ENCODE results near the gene B4GALNT3. TPM values are rescaled to one million over a fixed set of nuclear protein-coding genes. Genes with fewer than 3 reads are reported as not detected.

The B4GALNT3 gene
- total RNA-seq, 1 experiment from 2014 or later: 23.3 TPM

DNA sequence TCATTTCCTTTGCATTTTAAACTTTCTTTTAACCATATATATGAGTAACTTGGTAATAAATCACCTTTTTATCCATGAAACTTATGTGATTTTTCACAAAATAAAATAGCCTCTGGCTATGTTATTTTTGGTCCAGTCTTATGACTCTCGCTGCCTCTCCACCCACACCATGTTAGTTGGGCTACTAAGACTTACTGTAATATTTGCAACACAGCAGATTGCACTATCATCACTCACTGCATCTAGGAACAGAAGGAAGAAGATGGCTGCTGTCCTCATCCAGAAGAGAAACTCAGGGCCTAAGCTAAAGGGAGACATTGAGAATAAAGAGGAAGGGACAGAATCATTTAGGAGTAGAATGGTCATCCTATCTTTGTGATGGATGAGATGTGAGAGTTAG is 12.6 kb upstream of the B4GALNT3 start:
- Histone ChIP-seq H2BK15ac (ENCODE audit: low read depth, low read length) (no peak overlapping the region), H4K91ac (ENCODE audit: insufficient read length, low read depth, low read length) (no peak overlapping the region), H3K23me2 (ENCODE audit: insufficient read length, low read depth, low read length, poor library complexity, severe bottlenecking) (no peaks in the 10 kb centered on the region), H3K4me2 (ENCODE audit: insufficient read depth, insufficient read length, low read length) (no peak overlapping the region), H2AFZ (ENCODE audit: low read length) (no peak overlapping the region), H3K4ac (ENCODE audit: low read depth, low read length) (no peak overlapping the region), H4K20me1 (ENCODE audit: control insufficient read depth, insufficient read depth, insufficient read length) (no peaks in the 10 kb centered on the region), H3K9me3 (ENCODE audit: control insufficient read depth, low read depth, low read length) (no peaks in the 10 kb centered on the region), H3K14ac (ENCODE audit: insufficient read depth, low read length) (no peak overlapping the region), H2AK5ac (ENCODE audit: insufficient read length, low read length) (no peak overlapping the region), H3K23ac (ENCODE audit: insufficient read length, low read depth, low read length) (no peak overlapping the region), H3K79me2 (ENCODE audit: insufficient read depth, low read length) (no peaks in the 10 kb centered on the region), H3K27ac (ENCODE audit: insufficient read length, low read depth, low read length) (no peak overlapping the region), H2BK20ac (ENCODE audit: low read depth, low read length, poor library complexity, severe bottlenecking) (no peak overlapping the region), H4K5ac (ENCODE audit: insufficient read length, low read depth, low read length) (no peak overlapping the region), H4K8ac (replicated peaks; ENCODE audit: insufficient read length, low read depth, low read length) (no peak overlapping the region), H3T11ph (ENCODE audit: low read length) (no peak overlapping the region), H3K27me3 (ENCODE audit: insufficient read depth, low read length) (no peaks in the 10 kb centered on the region), H2BK5ac (ENCODE audit: insufficient read length, low read length) (no peak overlapping the region), H3K56ac (ENCODE audit: insufficient read length, low read depth, low read length) (no peak overlapping the region), H2BK12ac (ENCODE audit: insufficient read length, low read depth, low read length) (no peak overlapping the region), H3K79me1 (ENCODE audit: insufficient read depth, low read depth, low read length, poor library complexity, severe bottlenecking) (no peaks in the 10 kb centered on the region), H3K9ac (ENCODE audit: extremely low read depth, insufficient read length, low read length) (no peak overlapping the region), H3K4me1 (ENCODE audit: insufficient read depth, low read length) (no peaks in the 10 kb centered on the region), H2BK120ac (ENCODE audit: low read depth, low read length, poor library complexity, severe bottlenecking) (no peak overlapping the region), H3K18ac (ENCODE audit: insufficient read length, low read depth, low read length) (no peak overlapping the region)
- Mint-ChIP-seq H3K27me3 (ENCODE audit: low read depth) (no peaks in the 10 kb centered on the region), H3K9me3 (peaks cover 2 to 15% of the 10 kb centered on the region in 2 experiments; a peak in 3 of 5 replicates), H3K4me3 (no peak overlapping the region), H3K27ac (no peak overlapping the region), H3K4me1 (no peaks in the 10 kb centered on the region), H3K36me3 (ENCODE audit: insufficient read depth in 1 of 3, low read depth in 3 of 3) (peaks cover 8 to 18% (median 9%) of the 10 kb centered on the region in 3 experiments; a peak in 6 of 7 replicates)
- WGBS (ENCODE audit: extremely low coverage, insufficient read length, low lambda C conversion rate): no CpG with 5 or more reads among the region's 1 CpG
- DNase-seq: no peak
- TF ChIP-seq, protein P1, sequence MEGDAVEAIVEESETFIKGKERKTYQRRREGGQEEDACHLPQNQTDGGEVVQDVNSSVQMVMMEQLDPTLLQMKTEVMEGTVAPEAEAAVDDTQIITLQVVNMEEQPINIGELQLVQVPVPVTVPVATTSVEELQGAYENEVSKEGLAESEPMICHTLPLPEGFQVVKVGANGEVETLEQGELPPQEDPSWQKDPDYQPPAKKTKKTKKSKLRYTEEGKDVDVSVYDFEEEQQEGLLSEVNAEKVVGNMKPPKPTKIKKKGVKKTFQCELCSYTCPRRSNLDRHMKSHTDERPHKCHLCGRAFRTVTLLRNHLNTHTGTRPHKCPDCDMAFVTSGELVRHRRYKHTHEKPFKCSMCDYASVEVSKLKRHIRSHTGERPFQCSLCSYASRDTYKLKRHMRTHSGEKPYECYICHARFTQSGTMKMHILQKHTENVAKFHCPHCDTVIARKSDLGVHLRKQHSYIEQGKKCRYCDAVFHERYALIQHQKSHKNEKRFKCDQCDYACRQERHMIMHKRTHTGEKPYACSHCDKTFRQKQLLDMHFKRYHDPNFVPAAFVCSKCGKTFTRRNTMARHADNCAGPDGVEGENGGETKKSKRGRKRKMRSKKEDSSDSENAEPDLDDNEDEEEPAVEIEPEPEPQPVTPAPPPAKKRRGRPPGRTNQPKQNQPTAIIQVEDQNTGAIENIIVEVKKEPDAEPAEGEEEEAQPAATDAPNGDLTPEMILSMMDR (conservative IDR thresholded peaks at IDR 0.05): no peak

Data from H9 (cell line).